Epidermal melanocyte (primary cell): ENCODE results near the gene TXLNG.

Experiments used
- DNase-seq: peaks from one replicate; pipeline ENCODE4 v3.0.0; 2011; ENCODE audit warnings: low spot score; ENCODE audit not compliant: insufficient read length

The TXLNG gene

DNA sequence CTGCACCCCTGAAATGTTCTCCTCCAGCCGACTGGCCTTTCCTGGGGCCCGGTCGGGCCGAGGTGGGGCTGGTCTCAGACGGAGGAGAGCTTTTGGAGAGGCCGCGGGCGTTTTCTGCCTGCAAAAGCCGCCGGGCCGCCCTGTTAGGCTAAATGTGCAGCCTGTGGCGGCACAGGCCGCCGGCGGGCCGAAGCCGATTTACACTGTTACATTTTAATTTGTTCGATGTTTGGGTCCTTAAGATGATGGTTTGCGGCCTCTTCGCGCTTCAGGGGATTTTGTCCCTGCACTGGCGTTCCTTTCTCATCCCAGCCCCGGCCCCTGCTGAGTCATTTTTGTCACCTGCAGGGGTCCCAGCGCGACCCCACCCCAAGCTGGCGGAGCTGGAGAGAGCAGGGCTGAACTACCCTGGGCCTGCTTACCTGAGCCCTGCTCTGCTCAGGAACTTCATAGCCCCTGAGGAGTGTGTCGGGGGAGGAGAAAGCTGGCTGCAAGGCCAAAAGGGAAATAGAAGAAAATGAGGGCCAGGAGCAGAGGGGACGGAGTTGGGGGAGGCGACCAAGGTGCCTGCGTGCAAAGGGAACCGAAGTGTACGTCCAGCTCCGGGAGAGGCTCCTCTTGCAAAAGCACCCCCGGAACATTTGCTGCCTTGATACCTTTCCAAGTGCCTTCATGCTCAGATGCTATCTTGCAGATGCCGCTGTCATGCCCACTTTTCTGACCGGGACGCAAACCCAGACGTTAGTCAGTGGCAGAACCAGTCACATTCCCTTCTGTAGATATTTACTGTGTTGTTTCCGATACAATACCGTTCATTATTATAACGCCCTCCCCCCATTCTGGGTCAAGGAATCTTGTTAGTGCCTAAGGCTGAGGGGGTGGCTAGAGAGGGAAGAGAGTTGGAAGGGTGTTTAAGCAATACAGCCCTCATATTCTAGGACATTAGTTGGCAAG lies 84.9 kb downstream of the TXLNG start:
- no peak for DNase-seq

DNA sequence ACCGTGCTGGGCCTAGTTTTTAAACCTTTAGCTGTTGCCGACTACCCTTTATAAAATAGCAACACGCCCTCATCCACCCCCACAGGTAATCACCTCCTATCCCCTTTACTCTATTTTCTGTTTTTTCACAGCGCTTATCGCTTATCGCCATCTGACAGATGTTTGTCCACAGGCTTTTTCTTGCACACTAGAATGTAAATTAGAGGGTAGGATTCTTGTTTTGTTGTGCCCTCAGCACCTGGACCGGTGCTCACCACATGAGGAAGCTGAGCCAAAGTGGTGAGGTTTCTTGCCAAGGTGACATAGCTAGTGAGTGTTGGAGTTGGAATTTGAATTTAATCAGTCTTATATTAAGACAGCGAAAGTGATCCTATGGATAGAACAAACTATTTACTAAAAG lies 86.8 kb downstream of the TXLNG start:
- DNase-seq, result no peak

DNA sequence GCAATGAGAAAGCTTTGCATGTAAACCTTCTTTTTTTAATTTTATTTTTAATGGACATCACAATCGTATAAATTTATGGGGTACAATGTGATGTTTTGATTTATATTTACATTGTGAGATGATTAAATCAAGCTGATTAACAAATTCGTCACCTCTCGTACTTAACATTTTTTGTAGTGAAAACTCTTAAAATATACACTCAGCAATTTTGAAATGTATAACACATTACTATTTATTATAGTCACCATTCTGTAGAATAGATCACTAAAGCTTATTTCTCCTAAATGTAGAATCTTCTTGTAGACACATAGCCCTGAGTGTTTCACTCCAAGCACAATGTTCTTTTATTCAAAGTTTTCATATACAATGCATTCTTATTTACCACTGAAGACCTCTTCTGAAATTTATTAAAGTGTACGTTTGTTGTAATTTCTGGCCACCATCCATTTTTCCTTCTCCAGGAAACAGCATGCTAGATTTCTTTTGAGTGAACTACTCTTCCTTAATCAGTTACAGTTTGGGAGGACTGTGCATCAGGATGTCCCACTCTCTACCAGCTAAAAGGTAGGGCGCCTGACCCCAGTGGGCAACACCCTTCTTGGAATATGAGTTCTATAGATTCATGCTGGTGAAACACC lies 88.3 kb downstream of the TXLNG start:
- no peak for DNase-seq

DNA sequence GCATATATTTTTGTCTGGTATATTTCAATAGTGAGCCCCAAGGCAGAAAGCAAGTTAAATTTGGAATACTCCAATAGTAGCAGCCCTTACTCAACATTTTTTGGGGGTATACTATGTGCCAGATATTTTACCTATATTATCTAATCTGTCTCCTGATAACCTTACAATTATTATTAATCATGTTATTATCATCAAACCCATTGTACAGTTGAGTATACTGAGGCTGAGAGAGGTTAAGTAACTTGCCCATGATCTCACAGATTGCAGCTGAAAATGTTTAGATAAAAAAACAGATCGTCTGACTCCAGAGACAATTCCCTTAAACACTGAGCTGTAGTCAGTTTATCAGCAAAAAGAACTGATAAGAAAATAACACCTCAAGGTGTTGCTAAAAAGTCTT lies 90.4 kb downstream of the TXLNG start:
- no peak for DNase-seq

DNA sequence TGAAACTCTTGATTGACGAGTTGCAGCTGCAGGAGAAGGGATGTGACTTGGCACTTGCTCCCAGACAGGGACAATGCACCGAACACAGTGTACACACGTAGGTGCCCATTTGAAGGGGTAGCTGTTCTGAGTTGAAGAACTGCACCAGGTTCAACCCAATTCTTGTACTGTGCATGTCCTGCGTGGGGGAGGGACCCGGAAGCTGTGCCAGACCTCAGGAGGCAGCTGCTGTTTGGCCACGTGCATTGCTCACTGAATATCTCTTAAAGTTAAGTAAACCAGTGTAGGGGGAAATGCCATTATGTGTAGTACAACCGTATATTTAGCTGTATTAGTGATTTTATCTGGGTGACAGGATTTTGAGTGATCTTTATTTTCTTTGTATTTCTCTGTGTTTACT lies 95.9 kb downstream of the TXLNG start:
- DNase-seq, result no peak

DNA sequence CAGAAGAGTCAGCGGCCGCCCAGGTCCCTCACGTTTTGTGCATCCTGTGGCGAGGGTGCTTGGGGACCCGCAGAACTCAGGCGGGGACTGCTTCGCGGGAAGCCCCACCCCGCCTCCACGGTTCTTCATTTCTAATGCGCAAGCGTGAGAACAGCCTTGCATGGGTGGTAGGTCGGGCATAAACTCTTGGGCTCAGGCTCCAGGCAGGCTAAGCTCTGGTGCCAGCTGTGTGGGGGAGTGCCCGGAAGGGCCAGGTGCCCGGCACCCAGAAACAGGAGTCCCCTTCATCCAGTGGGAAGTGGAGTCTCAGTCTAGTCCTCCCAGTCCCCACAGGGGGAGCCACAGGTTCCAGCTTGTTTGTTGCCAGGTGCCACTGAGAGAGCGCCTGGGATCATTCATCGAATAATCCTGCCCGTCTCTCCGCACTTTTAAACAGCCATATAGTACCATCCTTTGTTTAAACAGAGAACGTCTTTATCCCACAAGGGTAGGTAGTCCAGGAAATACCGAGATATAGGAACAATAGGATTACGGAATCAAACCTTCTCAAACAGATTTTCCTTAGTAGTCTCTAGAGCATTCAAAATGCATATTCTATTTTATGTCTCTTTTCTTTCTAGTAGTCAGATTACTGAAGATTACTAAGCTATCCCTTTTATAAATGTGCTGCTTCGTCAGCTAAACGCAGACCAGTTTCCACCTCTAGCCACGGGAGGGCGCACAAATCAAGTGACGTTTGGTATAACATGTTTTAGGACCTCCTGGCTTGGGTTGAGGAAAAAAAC lies 96.6 kb downstream of the TXLNG start:
- peak; percentile 26 for DNase-seq

DNA sequence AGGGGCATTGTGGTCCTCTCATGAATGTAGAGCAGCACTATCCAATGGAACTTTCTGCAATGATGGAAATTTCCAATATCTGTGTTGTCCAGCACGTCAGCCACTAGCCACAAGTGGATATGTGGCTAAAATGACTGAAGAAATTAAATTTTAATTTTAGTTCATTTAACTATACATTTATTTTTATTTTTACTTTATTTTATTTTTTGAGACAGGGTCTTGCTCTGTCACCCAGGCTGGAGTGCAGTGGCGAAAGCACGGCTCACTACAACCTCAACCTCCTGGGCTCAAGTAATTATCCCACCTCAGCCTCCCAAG lies 97.2 kb downstream of the TXLNG start:
- DNase-seq, result no peak

DNA sequence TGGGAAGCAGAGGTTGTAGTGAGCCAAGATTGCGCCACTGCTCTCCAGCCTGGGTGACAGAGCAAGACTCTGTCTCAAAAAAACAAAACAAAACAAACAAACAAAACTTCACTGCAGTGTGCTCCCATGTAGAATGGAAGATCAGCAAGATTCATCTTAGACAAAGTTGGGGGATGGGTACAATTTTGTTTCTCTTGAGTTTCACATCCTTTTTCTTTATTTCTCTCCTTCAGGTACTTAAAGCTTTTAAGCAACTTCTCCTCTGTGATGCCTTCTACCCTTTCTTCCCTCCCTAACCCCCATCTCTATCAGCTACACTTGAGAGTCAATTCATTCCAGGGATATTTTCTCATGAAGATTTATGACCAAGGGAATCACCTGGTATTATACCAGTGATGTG lies 99.4 kb downstream of the TXLNG start:
- DNase-seq, result no peak

DNA sequence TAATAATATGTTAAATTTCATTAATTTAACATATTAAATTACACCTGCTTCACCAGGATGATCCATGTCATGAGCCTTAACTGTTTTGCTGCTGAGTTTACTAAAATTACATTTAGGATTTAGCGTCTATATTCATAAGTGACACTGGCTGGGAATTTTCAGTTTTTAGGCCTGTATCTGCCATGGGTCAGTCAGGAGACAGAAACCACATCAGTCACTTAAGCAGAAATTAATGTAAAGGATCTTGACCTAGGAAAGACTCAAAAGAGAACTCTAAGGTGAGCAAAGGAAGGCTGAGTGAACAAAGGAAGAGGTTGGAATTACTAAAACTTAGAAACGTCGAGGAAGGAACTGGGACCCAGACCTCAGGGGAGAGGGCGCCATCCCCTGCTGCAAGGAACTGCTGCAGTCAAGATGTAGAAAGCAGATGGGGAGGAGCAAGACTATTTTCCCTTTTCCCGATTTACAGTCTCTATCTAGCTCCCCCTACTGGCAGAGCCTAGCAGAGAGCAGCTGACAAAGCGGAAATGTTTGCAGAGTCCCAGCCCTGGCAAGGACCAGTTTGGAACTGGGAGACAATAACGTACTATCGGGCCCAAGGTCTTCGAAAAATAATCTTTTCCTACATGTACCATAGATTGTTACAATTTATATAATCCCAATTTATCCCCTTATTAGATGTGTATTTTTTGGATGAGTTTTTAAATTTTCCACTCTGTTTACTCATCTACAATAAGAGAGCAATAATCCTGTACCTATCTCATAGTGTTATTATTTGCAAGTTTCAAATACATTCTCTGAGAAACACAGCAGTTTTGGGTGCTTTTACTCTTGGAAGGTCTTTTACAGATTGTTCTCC lies 106.5 kb downstream of the TXLNG start:
- peak; percentile 26 for DNase-seq
